NCI-H187 (cell line): ENCODE results near the gene TIMMDC1.
"Not testable (repeated sequence)": the region's sequence is repeated elsewhere in the genome, so short reads cannot be mapped to it uniquely, and the experiment has no call there.

Source experiments
- DNase-seq, 2 experiments: peaks; one replicate each; lab custom pipeline; 2025; lab: John Stamatoyannopoulos, UW

TIMMDC1 gene

GRCh38 chr3:119510690-119511089 is 12.3 kb downstream of the TIMMDC1 start:
- no peak for DNase-seq

GRCh38 chr3:119514637-119515036 is 16.3 kb downstream of the TIMMDC1 start:
- no peak for DNase-seq

- DNase-seq, result no peak
These were observed 18.8 kb downstream of the TIMMDC1 start for GRCh38 chr3:119517112-119517511.

GRCh38 chr3:119518026-119518425 is 19.7 kb downstream of the TIMMDC1 start:
- DNase-seq, result no peak

GRCh38 chr3:119524931-119525662 is 26.8 kb downstream of the TIMMDC1 start:
- DNase-seq, result no peak

GRCh38 chr3:119527714-119528113 is 29.4 kb downstream of the TIMMDC1 start:
- DNase-seq, result no peak

GRCh38 chr3:119529883-119530282 is 31.5 kb downstream of the TIMMDC1 start:
- DNase-seq, result no peak

- DNase-seq, result no peak
These were observed 32.1 kb downstream of the TIMMDC1 start for GRCh38 chr3:119530456-119530855.

GRCh38 chr3:119531151-119531550 is 32.8 kb downstream of the TIMMDC1 start:
- DNase-seq, result no peak

- DNase-seq, result no peak
These were observed 35.9 kb downstream of the TIMMDC1 start for GRCh38 chr3:119534296-119534695.

- DNase-seq, result no peak
These were observed 38.4 kb downstream of the TIMMDC1 start for GRCh38 chr3:119536757-119537156.

- DNase-seq, result no peak
These were observed 40.4 kb downstream of the TIMMDC1 start for GRCh38 chr3:119538772-119539171.

GRCh38 chr3:119541547-119541946 is 43.2 kb downstream of the TIMMDC1 start:
- DNase-seq, result no peak

GRCh38 chr3:119542168-119542767 is 43.9 kb downstream of the TIMMDC1 start:
- no peak for DNase-seq

GRCh38 chr3:119543147-119543546 is 44.8 kb downstream of the TIMMDC1 start:
- no peak for DNase-seq

- DNase-seq, result no peak
These were observed 48.9 kb downstream of the TIMMDC1 start for GRCh38 chr3:119547227-119547626.

- DNase-seq, result no peak
These were observed 50.0 kb downstream of the TIMMDC1 start for GRCh38 chr3:119548341-119548740.

- no peak for DNase-seq
These were observed 52.0 kb downstream of the TIMMDC1 start for GRCh38 chr3:119550192-119550910.

- no peak for DNase-seq
These were observed 53.3 kb downstream of the TIMMDC1 start for GRCh38 chr3:119551598-119551997.

GRCh38 chr3:119552928-119553327 is 54.6 kb downstream of the TIMMDC1 start:
- DNase-seq, result not testable (repeated sequence)

GRCh38 chr3:119553823-119554415 is 55.6 kb downstream of the TIMMDC1 start:
- no peak for DNase-seq

GRCh38 chr3:119555309-119555735 is 57.0 kb downstream of the TIMMDC1 start:
- no peak for DNase-seq

- no peak for DNase-seq
These were observed 57.6 kb downstream of the TIMMDC1 start for GRCh38 chr3:119555929-119556328.
